GM23338 (cell line): ENCODE measurements around the gene MCFD2. TPM values are rescaled to one million over a fixed set of nuclear protein-coding genes. Genes with fewer than 3 reads are reported as not detected.

Experiments
- ATAC-seq: fragments of 200-7000 bp; cut with Tn5 transposase; 3 replicates; pipeline ENCODE4 v1.9.1; 2020
- DNase-seq: peaks from one replicate; pipeline ENCODE4 v3.0.0-alpha.2; 2015; ENCODE audit warnings: low spot score
- H2AFZ ChIP-seq: fragments of 200-600 bp; sonication (generic); 2 replicates; pipeline ENCODE4 v1.8.0; 2016; ENCODE audit warnings: antibody characterized with exemption, mild to moderate bottlenecking, moderate library complexity
- H3F3A ChIP-seq: fragments of 200-600 bp; sonication (generic); replicated peaks from 2 replicates; pipeline ENCODE4 v1.8.0; 2017; ENCODE audit warnings: antibody characterized with exemption, mixed run types, low read depth
- H3K27ac ChIP-seq: fragments of 200-600 bp; sonication (generic); 2 replicates; pipeline ENCODE4 v1.6.1; 2016; ENCODE audit warnings: low read depth
- H3K27me3 ChIP-seq: fragments of 200-600 bp; sonication (generic); 2 replicates; pipeline ENCODE4 v1.8.0; 2016; ENCODE audit warnings: mild to moderate bottlenecking, mixed run types, moderate library complexity; ENCODE audit not compliant: insufficient read depth
- H3K36me3 ChIP-seq: fragments of 200-600 bp; sonication (generic); 2 replicates; pipeline ENCODE4 v1.8.0; 2016; ENCODE audit warnings: mild to moderate bottlenecking; ENCODE audit not compliant: insufficient read depth
- H3K4me1 ChIP-seq: fragments of 200-600 bp; sonication (generic); 2 replicates; pipeline ENCODE4 v1.8.0; 2016; ENCODE audit warnings: mild to moderate bottlenecking, moderate library complexity; ENCODE audit not compliant: insufficient read depth
- H3K4me2 ChIP-seq: fragments of 200-600 bp; sonication (generic); 2 replicates; pipeline ENCODE4 v1.7.1; 2017; ENCODE audit warnings: mixed run types
- H3K4me3 ChIP-seq: fragments of 200-600 bp; sonication (generic); 2 replicates; pipeline ENCODE4 v1.6.1; 2016; ENCODE audit warnings: mixed run types
- H3K79me2 ChIP-seq: fragments of 200-600 bp; sonication (generic); replicated peaks from 2 replicates; pipeline ENCODE4 v1.8.0; 2017; ENCODE audit warnings: mild to moderate bottlenecking; ENCODE audit not compliant: insufficient read depth
- H3K9me2 ChIP-seq: fragments of 200-600 bp; sonication (generic); 2 replicates; pipeline ENCODE4 v1.8.0; 2017; ENCODE audit not compliant: insufficient read depth
- H4K20me1 ChIP-seq: fragments of 200-600 bp; sonication (generic); replicated peaks from 2 replicates; pipeline ENCODE4 v1.8.0; 2017; ENCODE audit warnings: mild to moderate bottlenecking; ENCODE audit not compliant: insufficient read depth
- H3K27ac Mint-ChIP-seq: 2 replicates; pipeline ENCODE4 v1.8.0; 2020; ENCODE audit warnings: inconsistent platforms, mild to moderate bottlenecking, moderate library complexity, mixed read lengths
- H3K27me3 Mint-ChIP-seq: 3 replicates; pipeline ENCODE4 v1.8.0; 2022; ENCODE audit warnings: low read depth, mild to moderate bottlenecking, moderate library complexity, mixed read lengths, inconsistent platforms; ENCODE audit not compliant: insufficient read depth, poor library complexity
- H3K36me3 Mint-ChIP-seq: 3 replicates; pipeline ENCODE4 v1.8.0; 2021; ENCODE audit warnings: low read depth, mild to moderate bottlenecking, inconsistent platforms, moderate library complexity, mixed read lengths
- H3K4me1 Mint-ChIP-seq: 3 replicates; pipeline ENCODE4 v1.8.0; 2020; ENCODE audit warnings: mild to moderate bottlenecking, inconsistent platforms, mixed read lengths
- H3K4me3 Mint-ChIP-seq: 3 replicates; pipeline ENCODE4 v1.8.0; 2021; ENCODE audit warnings: moderate library complexity, mild to moderate bottlenecking, inconsistent platforms, mixed read lengths
- H3K9me3 Mint-ChIP-seq: 3 replicates; pipeline ENCODE4 v1.8.0; 2020; ENCODE audit warnings: moderate library complexity, mild to moderate bottlenecking, inconsistent platforms, mixed read lengths
- CREB1 ChIP-seq: fragments of 250-450 bp; sonication (Bioruptor Pico); IDR thresholded peaks from 2 replicates; pipeline ENCODE4 v1.5.0; 2020; ENCODE audit warnings: low read depth, mild to moderate bottlenecking, moderate library complexity
- EZH2 ChIP-seq: fragments of 200-600 bp; sonication (generic); IDR thresholded peaks from one replicate; pipeline ENCODE4 v1.8.0; 2017; ENCODE audit warnings: antibody characterized with exemption, mild to moderate bottlenecking, low read depth; ENCODE audit not compliant: unreplicated experiment
- EZH2phosphoT487 ChIP-seq: fragments of 200-600 bp; sonication (generic); IDR thresholded peaks from one replicate; pipeline ENCODE4 v1.8.1; 2018; ENCODE audit warnings: antibody characterized with exemption; ENCODE audit not compliant: unreplicated experiment
- JUNB ChIP-seq: IDR thresholded peaks from one replicate; pipeline ENCODE4 v1.6.1; 2016; ENCODE audit warnings: antibody characterized with exemption; ENCODE audit not compliant: unreplicated experiment
- NANOG ChIP-seq: IDR thresholded peaks from 2 replicates; pipeline ENCODE4 v1.6.1; 2016; ENCODE audit warnings: antibody characterized with exemption, borderline replicate concordance
- POLR2AphosphoS5 ChIP-seq: IDR thresholded peaks from 2 replicates; pipeline ENCODE4 v1.6.1; 2016; ENCODE audit warnings: antibody characterized with exemption, low read depth
- STAT1 ChIP-seq: IDR thresholded peaks from one replicate; pipeline ENCODE4 v1.6.1; 2016; ENCODE audit warnings: antibody characterized with exemption; ENCODE audit not compliant: unreplicated experiment
- ZNF114 ChIP-seq: fragments of 250-450 bp; sonication (Bioruptor Pico); IDR thresholded peaks from 2 replicates; pipeline ENCODE4 v1.5.0; 2020; ENCODE audit warnings: mild to moderate bottlenecking, moderate library complexity
- ZNF331 ChIP-seq: fragments of 250-450 bp; sonication (Bioruptor Pico); IDR thresholded peaks from 2 replicates; pipeline ENCODE4 v1.5.0; 2020; ENCODE audit warnings: low read depth, mild to moderate bottlenecking, moderate library complexity
- polyA plus RNA-seq: library from polyadenylated mRNA; unstranded; fragments of >200 nt; fragmentation: Nextera tagmentation; extraction: Ambion mirVana; gene quantifications from 2 replicates; pipeline ENCODE4 v1.2.1, GENCODE V29; 2016
- total RNA-seq: library from RNA; depleted of rRNA; stranded (reverse); fragments of >200 nt; shearing (Covaris generic); gene quantifications from 2 replicates; pipeline ENCODE4 v1.2.3, GENCODE V29; 2014
- TF ChIP-seq, protein P1 (sequence below), 2 experiments: fragments of 200-600 bp in 1 of 2; sonication (generic) in 1 of 2; conservative IDR thresholded peaks; 2 replicates each; pipeline versions ENCODE4 v1.5.1 to v1.6.1; 2016 to 2017; ENCODE audit warnings: antibody characterized with exemption in 2 of 2, low read depth in 2 of 2, mild to moderate bottlenecking in 2 of 2, moderate library complexity in 1 of 2
- TF ChIP-seq, protein P2 (sequence below): IDR thresholded peaks from one replicate; pipeline ENCODE4 v1.6.1; 2018; ENCODE audit warnings: antibody characterized with exemption; ENCODE audit not compliant: unreplicated experiment
- TF ChIP-seq, protein P3 (sequence below): IDR thresholded peaks from 2 replicates; pipeline ENCODE4 v1.6.1; 2016; ENCODE audit warnings: antibody characterized with exemption

Gene MCFD2
- total and polyA plus RNA-seq, 2 experiments from 2014 or later, result 55.1 to 91.9 TPM

DNA sequence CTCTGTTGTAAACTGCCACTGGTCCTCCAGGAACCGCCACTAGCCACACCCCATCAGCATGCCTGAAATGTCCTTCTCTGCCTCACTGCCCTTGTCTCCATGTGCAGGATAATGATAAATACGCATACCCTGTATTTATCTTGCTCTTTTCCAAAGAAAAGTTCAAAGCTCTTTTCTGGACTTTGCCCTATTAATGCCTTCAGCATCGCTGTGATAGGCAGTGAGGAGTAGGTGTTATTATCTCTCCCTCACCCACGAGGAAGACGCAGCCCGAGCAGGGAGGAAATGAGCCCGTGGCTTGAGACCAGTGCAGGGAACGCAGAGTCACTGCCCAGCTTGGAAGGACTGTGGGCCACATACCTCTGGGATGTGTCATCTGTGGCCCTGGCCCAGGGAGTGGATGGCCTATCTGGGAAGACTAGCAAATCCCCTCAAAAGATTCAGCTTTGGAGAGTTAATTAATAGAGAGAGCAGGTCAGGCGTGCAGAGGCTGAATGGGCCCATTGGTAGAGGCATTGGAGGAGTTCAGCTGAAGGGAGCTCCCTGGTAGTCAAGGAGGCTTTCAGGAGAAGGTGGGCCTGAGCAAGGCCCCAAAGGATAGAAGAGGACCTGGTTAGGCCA, 39.5 kb upstream of the MCFD2 start:
- H3K9me3 Mint-ChIP-seq, result no peaks in the 10 kb centered on the region; the same call in 2 of the 3 replicates
- ATAC-seq (peak; percentile 41; the same call in 2 of the 3 replicates), DNase-seq (no peak)
- peaks cover 23% of the 10 kb centered on the region for H3K36me3 Mint-ChIP-seq
- no peaks in the 10 kb centered on the region for H3K79me2 ChIP-seq
- H3K36me3 ChIP-seq, result no peaks in the 10 kb centered on the region
- TF ChIP-seq EZH2 (no peak), JUNB (no peak), EZH2phosphoT487 (no peak), NANOG (no peak), POLR2AphosphoS5 (no peak)
- TF ChIP-seq, protein P1, sequence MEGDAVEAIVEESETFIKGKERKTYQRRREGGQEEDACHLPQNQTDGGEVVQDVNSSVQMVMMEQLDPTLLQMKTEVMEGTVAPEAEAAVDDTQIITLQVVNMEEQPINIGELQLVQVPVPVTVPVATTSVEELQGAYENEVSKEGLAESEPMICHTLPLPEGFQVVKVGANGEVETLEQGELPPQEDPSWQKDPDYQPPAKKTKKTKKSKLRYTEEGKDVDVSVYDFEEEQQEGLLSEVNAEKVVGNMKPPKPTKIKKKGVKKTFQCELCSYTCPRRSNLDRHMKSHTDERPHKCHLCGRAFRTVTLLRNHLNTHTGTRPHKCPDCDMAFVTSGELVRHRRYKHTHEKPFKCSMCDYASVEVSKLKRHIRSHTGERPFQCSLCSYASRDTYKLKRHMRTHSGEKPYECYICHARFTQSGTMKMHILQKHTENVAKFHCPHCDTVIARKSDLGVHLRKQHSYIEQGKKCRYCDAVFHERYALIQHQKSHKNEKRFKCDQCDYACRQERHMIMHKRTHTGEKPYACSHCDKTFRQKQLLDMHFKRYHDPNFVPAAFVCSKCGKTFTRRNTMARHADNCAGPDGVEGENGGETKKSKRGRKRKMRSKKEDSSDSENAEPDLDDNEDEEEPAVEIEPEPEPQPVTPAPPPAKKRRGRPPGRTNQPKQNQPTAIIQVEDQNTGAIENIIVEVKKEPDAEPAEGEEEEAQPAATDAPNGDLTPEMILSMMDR (conservative IDR thresholded peaks at IDR 0.05; ENCODE audit: low read depth in 2 of 2), result no peak
- H3K4me3 ChIP-seq, result no peak overlapping the region
- no peaks in the 10 kb centered on the region for H3K27me3 ChIP-seq
- H3K27ac Mint-ChIP-seq, result peak overlapping the region; percentile 63
- no peak overlapping the region for H2AFZ ChIP-seq
- no peak overlapping the region; the same call in 2 of the 3 replicates for H3K4me3 Mint-ChIP-seq
- no peaks in the 10 kb centered on the region for H3F3A ChIP-seq
- H3K27ac ChIP-seq, result no peak overlapping the region
- peaks cover 12% of the 10 kb centered on the region for H3K4me1 ChIP-seq
- H3K4me1 Mint-ChIP-seq, result peaks cover 18% of the 10 kb centered on the region
- H3K4me2 ChIP-seq, result no peak overlapping the region
- H3K27me3 Mint-ChIP-seq, result peaks cover 6% of the 10 kb centered on the region
- H3K9me2 ChIP-seq, result no peaks in the 10 kb centered on the region
- H4K20me1 ChIP-seq, result no peaks in the 10 kb centered on the region; the same call in 1 of the 2 replicates

DNA sequence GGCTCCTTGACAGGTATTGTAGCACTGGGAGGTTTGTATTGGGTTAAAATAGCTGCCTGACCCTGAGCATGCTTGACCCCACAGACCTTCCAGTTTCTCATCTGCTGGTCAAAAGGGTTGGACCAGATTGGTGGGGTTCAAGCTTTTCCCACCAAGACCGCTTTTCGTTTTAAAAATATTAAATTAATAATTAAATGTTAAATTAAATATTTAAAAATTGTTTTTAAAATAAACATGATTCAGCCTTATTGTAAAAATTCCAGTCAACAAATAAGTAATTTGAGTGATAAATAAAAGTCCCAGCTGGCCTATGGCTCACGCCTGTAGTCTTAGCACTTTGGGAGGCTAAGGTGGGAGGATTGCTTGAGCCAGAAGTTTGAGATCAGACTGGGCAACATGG, 36.6 kb upstream of the MCFD2 start:
- Mint-ChIP-seq H3K27ac (no peak overlapping the region), H3K27me3 (peaks cover 9% of the 10 kb centered on the region), H3K4me1 (peaks cover 29% of the 10 kb centered on the region), H3K9me3 (no peaks in the 10 kb centered on the region), H3K4me3 (no peak overlapping the region), H3K36me3 (peaks cover 13% of the 10 kb centered on the region)
- Histone ChIP-seq H3K27me3 (no peaks in the 10 kb centered on the region), H3K4me2 (no peak overlapping the region), H3K27ac (no peak overlapping the region), H3F3A (no peaks in the 10 kb centered on the region), H3K79me2 (peaks cover 10% of the 10 kb centered on the region), H3K4me3 (no peak overlapping the region), H4K20me1 (no peaks in the 10 kb centered on the region; the same call in none of the 2 replicates), H2AFZ (no peak overlapping the region), H3K4me1 (peaks cover 12% of the 10 kb centered on the region), H3K36me3 (no peaks in the 10 kb centered on the region), H3K9me2 (no peaks in the 10 kb centered on the region)
- no peak for DNase-seq
- no peak for ATAC-seq
- TF ChIP-seq POLR2AphosphoS5 (no peak), CREB1 (CRISPR knock-in tag) (no peak), NANOG (no peak), EZH2 (no peak), ZNF331 (CRISPR knock-in tag) (no peak), STAT1 (no peak), JUNB (no peak), ZNF114 (CRISPR knock-in tag) (no peak)
- TF ChIP-seq, protein P2, sequence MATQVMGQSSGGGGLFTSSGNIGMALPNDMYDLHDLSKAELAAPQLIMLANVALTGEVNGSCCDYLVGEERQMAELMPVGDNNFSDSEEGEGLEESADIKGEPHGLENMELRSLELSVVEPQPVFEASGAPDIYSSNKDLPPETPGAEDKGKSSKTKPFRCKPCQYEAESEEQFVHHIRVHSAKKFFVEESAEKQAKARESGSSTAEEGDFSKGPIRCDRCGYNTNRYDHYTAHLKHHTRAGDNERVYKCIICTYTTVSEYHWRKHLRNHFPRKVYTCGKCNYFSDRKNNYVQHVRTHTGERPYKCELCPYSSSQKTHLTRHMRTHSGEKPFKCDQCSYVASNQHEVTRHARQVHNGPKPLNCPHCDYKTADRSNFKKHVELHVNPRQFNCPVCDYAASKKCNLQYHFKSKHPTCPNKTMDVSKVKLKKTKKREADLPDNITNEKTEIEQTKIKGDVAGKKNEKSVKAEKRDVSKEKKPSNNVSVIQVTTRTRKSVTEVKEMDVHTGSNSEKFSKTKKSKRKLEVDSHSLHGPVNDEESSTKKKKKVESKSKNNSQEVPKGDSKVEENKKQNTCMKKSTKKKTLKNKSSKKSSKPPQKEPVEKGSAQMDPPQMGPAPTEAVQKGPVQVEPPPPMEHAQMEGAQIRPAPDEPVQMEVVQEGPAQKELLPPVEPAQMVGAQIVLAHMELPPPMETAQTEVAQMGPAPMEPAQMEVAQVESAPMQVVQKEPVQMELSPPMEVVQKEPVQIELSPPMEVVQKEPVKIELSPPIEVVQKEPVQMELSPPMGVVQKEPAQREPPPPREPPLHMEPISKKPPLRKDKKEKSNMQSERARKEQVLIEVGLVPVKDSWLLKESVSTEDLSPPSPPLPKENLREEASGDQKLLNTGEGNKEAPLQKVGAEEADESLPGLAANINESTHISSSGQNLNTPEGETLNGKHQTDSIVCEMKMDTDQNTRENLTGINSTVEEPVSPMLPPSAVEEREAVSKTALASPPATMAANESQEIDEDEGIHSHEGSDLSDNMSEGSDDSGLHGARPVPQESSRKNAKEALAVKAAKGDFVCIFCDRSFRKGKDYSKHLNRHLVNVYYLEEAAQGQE, result no peak
- TF ChIP-seq, protein P1 (conservative IDR thresholded peaks at IDR 0.05; ENCODE audit: low read depth in 2 of 2), result no peak
- TF ChIP-seq, protein P3, sequence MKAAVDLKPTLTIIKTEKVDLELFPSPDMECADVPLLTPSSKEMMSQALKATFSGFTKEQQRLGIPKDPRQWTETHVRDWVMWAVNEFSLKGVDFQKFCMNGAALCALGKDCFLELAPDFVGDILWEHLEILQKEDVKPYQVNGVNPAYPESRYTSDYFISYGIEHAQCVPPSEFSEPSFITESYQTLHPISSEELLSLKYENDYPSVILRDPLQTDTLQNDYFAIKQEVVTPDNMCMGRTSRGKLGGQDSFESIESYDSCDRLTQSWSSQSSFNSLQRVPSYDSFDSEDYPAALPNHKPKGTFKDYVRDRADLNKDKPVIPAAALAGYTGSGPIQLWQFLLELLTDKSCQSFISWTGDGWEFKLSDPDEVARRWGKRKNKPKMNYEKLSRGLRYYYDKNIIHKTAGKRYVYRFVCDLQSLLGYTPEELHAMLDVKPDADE, result no peak
